UCSD-AML1 (cell line): ENCODE measurements around the gene TEAD2.
A peak's percentile ranks its signal among the peaks of the same experiment; 100 is the strongest.

Experiments
- DNase-seq: peaks from one replicate; lab custom pipeline; 2025; ENCODE audit not compliant: unreplicated experiment; lab: John Stamatoyannopoulos, UW

The TEAD2 gene

GRCh38 chr19:49362048-49362928 lies at the start of gene TEAD2:
TSS of gene TEAD2 (minus strand) at chr19:49362416. CDS start at chr19:49360075, 2,341 bp downstream.
- DNase-seq, result no peak

GRCh38 chr19:49411681-49412326 lies 49.6 kb upstream of the TEAD2 start:
- DNase-seq, result no peak

GRCh38 chr19:49409441-49410029 lies 47.3 kb upstream of the TEAD2 start:
- peak; percentile 48 for DNase-seq

- DNase-seq, result peak; percentile 40
Measured at GRCh38 chr19:49408816-49409440, 46.7 kb upstream of the TEAD2 start.

GRCh38 chr19:49407482-49408015 lies 45.3 kb upstream of the TEAD2 start:
- DNase-seq, result no peak

- DNase-seq, result no peak
Measured at GRCh38 chr19:49407079-49407478, 44.9 kb upstream of the TEAD2 start.

GRCh38 chr19:49403404-49404187 lies 41.4 kb upstream of the TEAD2 start:
- no peak for DNase-seq

GRCh38 chr19:49400029-49400428 lies 37.8 kb upstream of the TEAD2 start:
- DNase-seq, result no peak

- no peak for DNase-seq
Measured at GRCh38 chr19:49398931-49399330, 36.7 kb upstream of the TEAD2 start.

GRCh38 chr19:49398001-49398615 lies 35.9 kb upstream of the TEAD2 start:
- no peak for DNase-seq

GRCh38 chr19:49396738-49397505 lies 34.7 kb upstream of the TEAD2 start:
- no peak for DNase-seq

- no peak for DNase-seq
Measured at GRCh38 chr19:49395581-49396407, 33.6 kb upstream of the TEAD2 start.

GRCh38 chr19:49393881-49394280 lies 31.7 kb upstream of the TEAD2 start:
- no peak for DNase-seq

GRCh38 chr19:49391581-49392399 lies 29.6 kb upstream of the TEAD2 start:
- DNase-seq, result peak; percentile 76

- DNase-seq, result no peak
Measured at GRCh38 chr19:49390929-49391359, 28.7 kb upstream of the TEAD2 start.

- no peak for DNase-seq
Measured at GRCh38 chr19:49390131-49390928, 28.1 kb upstream of the TEAD2 start.

GRCh38 chr19:49389406-49389805 lies 27.2 kb upstream of the TEAD2 start:
- DNase-seq, result no peak
